Prostate gland (tissue), 2 donors: ENCODE data around the gene DHDH. TPM values are rescaled to one million over a fixed set of nuclear protein-coding genes. Genes with fewer than 3 reads are reported as not detected.
"Not testable (repeated sequence)": the region's sequence is repeated elsewhere in the genome, so short reads cannot be mapped to it uniquely, and the experiment has no call there.

Experiments
- DNase-seq: peaks from one replicate; pipeline ENCODE4 v3.0.0-alpha.2; 2019; ENCODE audit warnings: low spot score
- H3K27ac ChIP-seq, 2 donors: fragments of 200-600 bp; sonication (generic); 2 replicates each; pipeline ENCODE4 v1.5.1; 2017 to 2019
- H3K27me3 ChIP-seq: fragments of 200-600 bp; sonication (generic); replicated peaks from 2 replicates; pipeline ENCODE4 v1.5.1; 2019; ENCODE audit not compliant: insufficient read depth
- H3K36me3 ChIP-seq, 2 donors: fragments of 200-600 bp; sonication (generic); 1 replicate in 1 of 2; 2 replicates in 1 of 2; pipeline versions ENCODE4 v1.5.1 to v1.8.1; 2017 to 2019
- H3K4me1 ChIP-seq: fragments of 200-600 bp; sonication (generic); replicated peaks from 2 replicates; pipeline ENCODE4 v1.5.1; 2019
- H3K4me3 ChIP-seq, 2 donors: fragments of 200-600 bp; sonication (generic); 2 replicates each; pipeline ENCODE4 v1.5.1; 2017 to 2019
- H3K9me3 ChIP-seq: fragments of 200-600 bp; sonication (generic); 2 replicates; pipeline ENCODE4 v1.5.1; 2017
- CTCF ChIP-seq, 4 experiments: fragments of 200-600 bp in 2 of 4; fragments of 450-650 bp in 2 of 4; sonication (generic) in 2 of 4; IDR thresholded peaks; 1 replicate in 3 of 4; 2 replicates in 1 of 4; pipeline ENCODE4 v1.5.1; 2016 to 2019; ENCODE audit warnings: antibody characterized with exemption in 4 of 4, mild to moderate bottlenecking in 2 of 4, moderate library complexity in 2 of 4
- POLR2A ChIP-seq: fragments of 450-650 bp; IDR thresholded peaks from one replicate; pipeline ENCODE4 v1.6.1; 2016; ENCODE audit warnings: antibody characterized with exemption, mild to moderate bottlenecking
- POLR2AphosphoS5 ChIP-seq: sonication (generic); formaldehyde crosslinking; IDR thresholded peaks from one replicate; pipeline ENCODE4 v1.6.1; 2017; ENCODE audit warnings: antibody characterized with exemption
- WGBS: methylation state at CpG from one replicate; pipeline ENCODE4 v1.1.5; 2018; 5-methylcytosine and 5-hydroxymethylcytosine counted together
- intact Hi-C: fragments of 100-400 bp; cut with DNase I; formaldehyde crosslinking; loops from one replicate; pipeline ENCODE4 v1.14.2; 2022
- total RNA-seq, 2 donors: library from RNA; depleted of rRNA; stranded (reverse); fragments of >200 nt; gene quantifications; one replicate each; pipeline ENCODE4 v1.1.0, GENCODE V29; 2016

DHDH gene
- total RNA-seq = 10 to 100 TPM in 1 of 2 donors, 1 to 10 TPM in 1; 4.6 to 12.6 TPM

DNA sequence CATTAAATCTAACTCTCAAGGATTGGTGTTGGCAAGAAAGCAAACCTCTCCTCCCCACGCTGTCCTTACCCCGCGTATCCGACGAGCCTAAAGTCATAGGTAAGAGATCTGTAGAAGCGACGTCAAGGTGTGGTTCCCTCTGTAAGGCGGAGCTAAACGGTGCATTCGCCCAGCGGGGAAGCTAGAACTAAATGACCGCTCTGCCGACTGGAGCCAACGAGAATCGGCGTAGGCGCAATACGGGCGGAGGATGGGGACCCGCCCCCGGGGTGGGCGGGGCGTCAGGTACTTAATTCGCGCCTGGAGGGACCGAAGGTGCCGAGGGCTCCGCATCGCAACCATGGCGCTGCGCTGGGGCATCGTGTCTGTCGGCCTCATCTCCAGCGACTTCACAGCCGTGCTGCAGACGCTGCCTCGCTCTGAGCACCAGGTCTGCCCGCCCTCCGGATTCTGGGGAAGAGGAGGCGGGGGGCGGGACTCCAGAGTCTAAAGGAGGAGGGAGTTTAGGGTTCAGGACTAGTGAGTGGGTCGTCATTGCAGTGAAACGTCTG, at the start of gene DHDH:
DHDH (plus strand) TSS at position 318 of the 551 bp plus-strand sequence; CDS start at position 341, 23 bp downstream.
- Histone ChIP-seq H3K27ac (peak within 1 kb of the TSS; percentile 68 to 78), H3K36me3 (no peaks in the 10 kb centered on the region), H3K4me3 (peak within 1 kb of the TSS; percentile 33 to 34), H3K9me3 (no peaks in the 10 kb centered on the region), H3K27me3 (no peaks in the 10 kb centered on the region), H3K4me1 (no peaks in the 10 kb centered on the region)
- WGBS = under 1% methylated on average over 42 of the region's 43 CpGs
- intact Hi-C loops = no loop called here
- TF ChIP-seq POLR2A (peak; percentile 94), POLR2AphosphoS5 (peak; percentile 96), CTCF (IDR thresholded peaks at IDR 0.05) (peak in 1 of 4 experiments; percentile 21)
- DNase-seq = peak; percentile 91

- intact Hi-C loops = no loop called here
- Histone ChIP-seq H3K9me3 (no peaks in the 10 kb centered on the region), H3K27ac (no peak overlapping the region), H3K27me3 (no peaks in the 10 kb centered on the region), H3K4me1 (no peaks in the 10 kb centered on the region), H3K36me3 (no peaks in the 10 kb centered on the region), H3K4me3 (no peak overlapping the region)
- TF ChIP-seq CTCF (IDR thresholded peaks at IDR 0.05) (no peak), POLR2AphosphoS5 (no peak), POLR2A (no peak)
- WGBS = 97% methylated on average over 7 of the region's 7 CpGs
- no peak for DNase-seq
These were observed 49.8 kb upstream of the DHDH start for GRCh38 chr19:48883726-48884125.

GRCh38 chr19:48887861-48888612, 45.5 kb upstream of the DHDH start:
- Histone ChIP-seq H3K36me3 (no peaks in the 10 kb centered on the region), H3K4me3 (no peak overlapping the region), H3K27me3 (no peaks in the 10 kb centered on the region), H3K9me3 (no peaks in the 10 kb centered on the region), H3K27ac (no peak overlapping the region), H3K4me1 (no peaks in the 10 kb centered on the region)
- DNase-seq = no peak
- 92% methylated on average over 21 of the region's 21 CpGs for WGBS
- TF ChIP-seq POLR2A = no peak
- no peak for TF ChIP-seq CTCF (IDR thresholded peaks at IDR 0.05)
- no peak for TF ChIP-seq POLR2AphosphoS5
- intact Hi-C loops = no loop called here

DNA sequence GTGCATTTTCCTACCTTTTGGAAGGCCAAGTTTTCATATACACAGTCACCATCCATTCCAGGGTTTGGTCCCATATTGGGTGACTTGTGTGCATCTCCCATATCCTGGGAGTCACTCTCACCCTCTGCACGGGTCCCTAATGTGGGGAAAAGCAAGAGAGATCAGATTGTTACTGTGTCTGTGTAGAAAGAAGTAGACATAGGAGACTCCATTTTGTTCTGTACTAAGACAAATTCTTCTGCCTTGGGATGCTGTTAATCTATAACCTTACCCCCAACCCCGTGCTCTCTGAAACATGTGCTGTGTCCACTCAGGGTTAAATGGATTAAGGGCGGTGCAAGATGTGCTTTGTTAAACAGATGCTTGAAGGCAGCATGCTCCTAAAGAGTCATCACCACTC, 44.0 kb upstream of the DHDH start:
- 64% methylated on average over 3 of the region's 3 CpGs for WGBS
- H3K4me3 ChIP-seq, H3K27me3 ChIP-seq, intact Hi-C loops, H3K36me3 ChIP-seq, H3K27ac ChIP-seq, H3K4me1 ChIP-seq, H3K9me3 ChIP-seq, DNase-seq: not testable (repeated sequence)

- no peak for DNase-seq
- Histone ChIP-seq H3K27ac (no peak overlapping the region), H3K9me3 (no peaks in the 10 kb centered on the region), H3K4me3 (no peak overlapping the region), H3K4me1 (no peaks in the 10 kb centered on the region), H3K27me3 (no peaks in the 10 kb centered on the region), H3K36me3 (no peaks in the 10 kb centered on the region)
- TF ChIP-seq CTCF (IDR thresholded peaks at IDR 0.05) = no peak
- TF ChIP-seq POLR2AphosphoS5 = no peak
- WGBS = 80% methylated on average over 4 of the region's 4 CpGs
- intact Hi-C loops = no loop called here
These were observed 42.9 kb upstream of the DHDH start for GRCh38 chr19:48890551-48890950.
